ENCODE measurements around the gene FAM221B.

- TF ChIP-seq CTCF (IDR thresholded peaks at IDR 0.05) = no peak
- no peak for TF ChIP-seq EP300 (IDR thresholded peaks at IDR 0.05)
- no peak for TF ChIP-seq POLR2A (IDR thresholded peaks at IDR 0.05)
These were observed 28.0 kb downstream of the FAM221B start for GRCh38 chr9:35800530-35800929.
